Amniotic epithelial cell (primary cell): ENCODE results near the gene RHOBTB1.
A peak's percentile ranks its signal among the peaks of the same experiment; 100 is the strongest.

Experiments used
- DNase-seq: peaks from one replicate; pipeline ENCODE4 v3.0.0-alpha.2; 2010; ENCODE audit warnings: low read depth

The RHOBTB1 gene

GRCh38 chr10:60820093-60820754 lies 123.8 kb downstream of the RHOBTB1 start:
- DNase-seq: peak; percentile 43
